Urinary bladder (tissue), 4 donors: ENCODE data around the gene LCN15. TPM values are rescaled to one million over a fixed set of nuclear protein-coding genes. Genes with fewer than 3 reads are reported as not detected.

Source experiments
- DNase-seq: peaks from one replicate; pipeline ENCODE4 v3.0.0-alpha.2; 2015; ENCODE audit errors: extremely low spot score
- H3K27ac ChIP-seq: one replicate; pipeline ENCODE4 v1.5.1; 2013; ENCODE audit warnings: low read depth, mild to moderate bottlenecking, moderate library complexity
- H3K36me3 ChIP-seq: one replicate; pipeline ENCODE4 v1.6.1; 2013; ENCODE audit warnings: mild to moderate bottlenecking, moderate library complexity; ENCODE audit not compliant: insufficient read depth
- H3K4me1 ChIP-seq: one replicate; pipeline ENCODE4 v1.6.1; 2013; ENCODE audit warnings: mild to moderate bottlenecking, moderate library complexity; ENCODE audit not compliant: insufficient read depth
- H3K4me3 ChIP-seq: one replicate; pipeline ENCODE4 v1.5.1; 2013; ENCODE audit warnings: low read depth, low read length
- WGBS: extraction: QIAGEN DNeasy Blood & Tissue Kit; methylation state at CpG from one replicate; pipeline ENCODE4 v1.1.7; 2013; 5-methylcytosine and 5-hydroxymethylcytosine counted together
- polyA plus RNA-seq: library from polyadenylated mRNA; stranded (reverse); fragments of 200-250 nt; gene quantifications from one replicate; pipeline ENCODE4 v1.2.3, GENCODE V29; 2013
- total RNA-seq: library from RNA; depleted of rRNA; stranded (reverse); fragments of >200 nt; gene quantifications from one replicate; pipeline ENCODE4 v1.2.3, GENCODE V29; 2014
- donor health status: healthy with polysubstance abuse.
- donor health status: healthy.

LCN15 gene
- total and polyA plus RNA-seq, 2 donors = not detected

DNA sequence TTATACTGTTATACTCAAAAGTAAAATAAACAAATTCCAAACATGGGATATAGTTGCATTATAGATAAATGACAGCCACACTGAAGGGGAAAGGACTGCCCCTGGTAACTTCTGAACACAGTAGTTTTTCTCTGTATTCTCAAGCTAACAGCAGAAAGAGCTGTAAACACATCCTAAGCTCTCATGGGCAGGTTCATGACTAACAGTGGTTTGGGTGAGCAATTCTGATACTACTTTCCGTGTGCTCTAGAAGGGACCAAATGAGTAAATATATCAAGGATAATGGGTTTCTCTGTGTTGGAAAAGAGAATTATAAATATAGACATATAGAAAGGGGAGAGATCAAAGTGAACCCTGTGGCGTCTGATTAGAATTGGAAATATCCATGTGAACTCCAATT lies 13.8 kb downstream of the LCN15 start:
- Histone ChIP-seq H3K36me3 (no peaks in the 10 kb centered on the region), H3K4me1 (no peaks in the 10 kb centered on the region), H3K4me3 (no peak overlapping the region), H3K27ac (no peak overlapping the region)
- DNase-seq = no peak
- WGBS = 39% methylated on average over 2 of the region's 2 CpGs

DNA sequence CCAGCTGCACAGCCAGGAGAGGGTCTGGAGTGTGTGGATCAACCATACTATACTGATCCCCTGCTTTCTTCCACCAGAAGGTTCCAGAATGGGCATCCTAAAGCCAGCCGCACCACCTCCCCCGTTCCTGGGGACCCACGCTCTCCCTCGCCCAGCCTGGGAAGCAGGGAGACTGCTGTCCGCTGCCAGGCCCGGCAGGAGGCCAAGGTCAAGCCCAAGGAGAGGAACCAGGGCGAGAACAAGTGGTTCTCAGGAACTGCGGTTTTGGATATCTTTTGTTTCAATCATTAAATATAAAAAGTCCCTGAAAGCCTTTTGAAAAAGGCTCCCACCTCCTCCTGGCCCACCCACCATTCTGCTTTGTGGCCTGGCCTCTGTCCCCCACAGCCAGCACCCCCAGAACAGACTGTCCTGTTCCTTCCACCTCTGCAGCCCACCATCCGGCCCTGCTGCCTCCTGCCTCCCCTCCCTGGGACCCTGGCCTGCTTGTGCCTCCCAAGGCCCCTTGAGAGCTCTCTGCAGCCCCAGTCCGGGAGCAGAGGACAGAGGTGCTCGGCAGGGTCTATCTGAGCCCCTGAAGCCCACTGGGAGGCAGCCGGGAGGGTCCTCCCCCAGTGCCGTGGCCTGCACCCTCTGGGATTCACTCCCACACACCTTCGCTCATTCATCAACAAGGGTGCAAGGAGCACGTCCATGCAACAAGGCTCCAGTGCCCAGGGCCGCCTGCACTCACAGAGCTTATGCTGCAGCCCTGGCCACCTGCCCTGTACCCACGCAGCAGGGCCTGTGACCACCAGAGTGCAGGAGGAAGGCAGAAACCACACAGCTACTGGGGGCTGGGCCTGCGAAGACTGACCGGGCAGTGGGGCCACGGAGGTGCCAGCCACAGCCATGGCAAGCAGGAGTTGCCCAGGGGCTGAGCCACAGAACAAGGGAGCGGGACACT lies 15.4 kb downstream of the LCN15 start:
- H3K27ac ChIP-seq = no peak overlapping the region
- WGBS = 76% methylated on average over 21 of the region's 21 CpGs
- no peaks in the 10 kb centered on the region for H3K36me3 ChIP-seq
- no peak overlapping the region for H3K4me3 ChIP-seq
- no peaks in the 10 kb centered on the region for H3K4me1 ChIP-seq
- no peak for DNase-seq

DNA sequence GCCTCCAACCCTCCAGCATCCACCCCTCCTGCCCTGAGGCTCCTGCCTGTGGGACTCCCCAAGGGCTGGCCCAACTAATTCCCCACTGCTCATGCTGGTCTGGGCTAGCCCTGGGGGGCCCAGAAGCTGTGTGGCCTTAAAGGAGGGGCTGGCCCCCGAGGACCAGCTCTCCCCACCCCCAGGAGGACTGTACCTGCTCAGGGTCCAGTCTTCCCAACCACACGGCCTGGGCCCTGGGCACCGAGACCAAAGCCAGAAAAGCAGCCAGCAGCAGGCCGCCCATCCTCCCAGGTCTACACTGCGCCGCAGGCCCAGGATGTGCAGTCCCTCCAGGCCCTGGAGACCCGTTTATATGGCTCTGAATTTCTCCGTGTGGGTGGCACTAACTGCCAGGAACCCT lies 16.1 kb downstream of the LCN15 start, which contains the start of gene LCN6:
Gene LCN6, minus strand, starts transcription at position 325 of the 400 bp plus-strand sequence. Its CDS starts 42 bp downstream, at position 283.
- no peak for DNase-seq
- Histone ChIP-seq H3K36me3 (no peaks in the 10 kb centered on the region), H3K4me3 (no peak within 1 kb of the TSS), H3K4me1 (no peaks in the 10 kb centered on the region), H3K27ac (no peak within 1 kb of the TSS)
- 76% methylated on average over 8 of the region's 8 CpGs for WGBS

DNA sequence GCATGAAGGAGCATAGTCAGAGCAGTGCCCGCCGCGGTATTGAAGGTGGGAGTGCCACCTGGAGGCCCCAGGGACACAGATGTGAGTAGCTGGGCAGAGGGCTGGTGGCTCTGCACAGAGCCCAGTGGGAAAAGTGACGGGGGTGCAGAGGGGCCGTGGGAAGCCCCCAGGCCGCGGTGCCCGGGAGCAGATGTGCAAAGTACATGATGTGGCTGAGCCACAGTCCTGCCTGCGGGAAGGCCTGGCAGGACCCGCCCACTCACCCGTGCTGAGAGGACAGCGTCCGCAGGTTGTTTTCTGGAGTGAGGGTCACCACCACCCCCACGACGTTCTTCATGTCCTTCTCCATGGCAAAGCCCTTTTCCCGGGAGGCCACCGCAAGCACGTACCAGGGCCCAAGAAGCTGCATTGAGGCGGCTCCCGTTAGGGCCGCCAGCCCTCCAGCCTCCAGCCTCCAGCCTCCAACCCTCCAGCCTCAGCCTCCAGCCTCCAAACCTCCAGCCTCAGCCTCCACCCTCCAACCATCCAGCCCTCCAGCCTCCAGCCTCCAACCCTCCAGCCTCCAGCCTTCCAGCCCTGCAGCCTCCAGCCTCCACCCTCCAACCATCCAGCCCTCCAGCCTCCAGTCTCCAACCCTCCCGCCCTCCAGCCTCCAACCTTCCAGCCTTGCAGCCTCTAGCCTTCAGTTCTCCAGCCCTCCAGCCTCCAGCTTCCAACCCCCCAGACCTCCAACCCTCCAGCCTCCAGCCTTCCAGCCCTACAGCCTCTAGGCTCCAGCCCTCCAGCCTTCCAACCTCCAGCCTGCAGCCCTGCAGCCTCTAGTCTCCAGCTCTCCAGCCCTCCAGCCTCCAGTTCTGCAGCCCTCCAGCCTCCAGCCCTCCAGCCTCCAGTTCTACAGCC lies 16.9 kb downstream of the LCN15 start:
- 89% methylated on average over 22 of the region's 22 CpGs for WGBS
- no peaks in the 10 kb centered on the region for H3K36me3 ChIP-seq
- H3K4me3 ChIP-seq = no peak overlapping the region
- H3K27ac ChIP-seq = no peak overlapping the region
- H3K4me1 ChIP-seq = no peaks in the 10 kb centered on the region
- no peak for DNase-seq

DNA sequence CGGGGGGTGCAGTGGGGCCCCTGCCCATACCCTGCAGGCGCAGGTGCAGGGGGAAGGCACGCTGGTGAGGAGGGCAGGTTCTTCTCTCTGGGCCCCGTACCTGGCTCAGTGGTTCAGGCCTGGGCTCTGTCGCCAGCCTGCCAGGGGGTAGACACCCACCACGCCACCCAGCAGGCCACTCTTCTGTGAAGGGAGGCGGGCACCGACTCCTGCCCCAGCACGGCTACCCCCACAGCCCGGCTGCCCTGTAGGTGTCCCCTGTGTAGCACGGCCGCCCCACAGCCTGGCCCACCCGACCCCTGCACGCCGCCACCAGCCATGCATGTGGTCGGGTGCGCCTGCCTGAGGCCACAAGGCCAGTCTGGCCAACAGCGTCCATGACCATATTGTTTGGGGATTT lies 17.7 kb downstream of the LCN15 start:
- Histone ChIP-seq H3K4me1 (no peaks in the 10 kb centered on the region), H3K27ac (no peak overlapping the region), H3K36me3 (no peaks in the 10 kb centered on the region), H3K4me3 (no peak overlapping the region)
- 94% methylated on average over 18 of the region's 18 CpGs for WGBS
- no peak for DNase-seq

DNA sequence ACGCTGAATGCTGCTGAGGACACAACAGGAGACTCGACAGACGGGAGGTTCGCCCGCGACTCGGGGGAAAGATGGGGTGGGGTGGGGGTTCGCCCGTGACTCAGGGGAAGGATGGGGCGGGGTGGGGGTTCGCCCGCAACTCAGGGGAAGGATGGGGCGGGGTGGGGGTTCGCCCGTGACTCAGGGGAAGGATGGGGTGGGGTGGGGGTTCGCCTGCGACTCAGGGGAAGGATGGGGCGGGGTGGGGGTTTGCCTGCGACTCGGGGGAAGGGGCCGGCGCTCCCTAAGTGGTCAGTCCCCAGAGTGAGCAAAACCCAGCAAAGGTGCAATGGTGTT lies 18.2 kb downstream of the LCN15 start:
- H3K36me3 ChIP-seq = no peaks in the 10 kb centered on the region
- no peak overlapping the region for H3K27ac ChIP-seq
- WGBS = 79% methylated on average over 22 of the region's 22 CpGs
- H3K4me1 ChIP-seq = no peaks in the 10 kb centered on the region
- DNase-seq = no peak
- H3K4me3 ChIP-seq = no peak overlapping the region

DNA sequence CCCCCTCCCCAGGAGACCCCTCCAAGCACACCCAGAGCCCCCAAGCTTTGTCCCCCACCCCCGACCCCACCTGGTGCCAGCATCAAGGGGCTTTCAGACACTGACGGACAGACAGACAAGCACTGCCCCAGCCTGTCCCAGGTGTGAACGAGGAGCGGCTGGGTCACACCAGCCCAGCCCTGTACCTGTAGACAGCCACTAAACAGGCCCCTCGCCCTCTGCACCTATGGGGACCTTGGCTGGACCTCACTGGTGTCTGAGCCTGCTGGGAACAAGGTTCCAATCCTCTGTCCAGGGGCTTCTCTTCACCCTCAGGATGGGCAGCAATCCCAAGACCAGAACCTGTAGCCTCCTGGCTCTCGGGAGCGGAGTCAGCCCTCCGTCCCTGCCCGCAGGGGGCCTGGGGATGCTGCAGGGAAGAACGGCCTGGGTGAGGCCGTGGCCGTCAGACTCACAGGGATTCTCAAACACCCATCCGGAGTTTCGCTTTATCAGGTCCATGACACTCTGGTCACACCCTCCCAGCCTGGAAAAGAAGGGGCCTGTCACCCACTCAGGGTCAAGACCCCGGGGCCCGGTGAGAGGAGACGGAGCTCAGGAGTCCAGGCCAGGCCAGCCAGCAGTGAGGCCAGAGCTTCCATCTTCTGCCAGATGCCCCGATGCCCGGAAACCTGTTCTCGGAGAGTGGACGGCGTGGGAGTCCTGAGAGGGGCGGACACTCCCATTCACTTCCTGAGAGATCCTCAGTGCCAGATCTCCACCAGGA lies 18.7 kb downstream of the LCN15 start:
- DNase-seq = no peak
- no peaks in the 10 kb centered on the region for H3K36me3 ChIP-seq
- no peak overlapping the region for H3K4me3 ChIP-seq
- H3K4me1 ChIP-seq = no peaks in the 10 kb centered on the region
- WGBS = 84% methylated on average over 23 of the region's 23 CpGs
- no peak overlapping the region for H3K27ac ChIP-seq

DNA sequence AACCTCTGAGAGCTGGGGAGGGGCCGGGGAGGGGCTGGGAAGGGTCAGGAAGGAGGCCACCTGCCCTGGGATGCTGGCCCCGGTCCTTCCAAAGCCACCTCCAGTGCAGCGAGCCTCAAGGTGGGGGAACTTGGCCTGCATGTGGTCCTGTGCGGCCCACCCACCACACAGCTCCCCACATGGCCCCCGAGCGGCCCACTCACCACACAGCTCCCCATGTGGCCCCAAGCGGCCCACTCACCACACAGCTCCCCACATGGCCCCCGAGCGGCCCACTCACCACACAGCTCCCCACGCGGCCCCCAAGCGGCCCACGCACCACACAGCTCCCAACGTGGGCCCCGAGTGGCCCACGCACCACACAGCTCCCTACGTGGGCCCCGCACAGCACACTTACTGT lies 19.5 kb downstream of the LCN15 start:
- no peak for DNase-seq
- no peaks in the 10 kb centered on the region for H3K36me3 ChIP-seq
- H3K27ac ChIP-seq = no peak overlapping the region
- no peak overlapping the region for H3K4me3 ChIP-seq
- 91% methylated on average over 18 of the region's 18 CpGs for WGBS
- H3K4me1 ChIP-seq = no peaks in the 10 kb centered on the region

DNA sequence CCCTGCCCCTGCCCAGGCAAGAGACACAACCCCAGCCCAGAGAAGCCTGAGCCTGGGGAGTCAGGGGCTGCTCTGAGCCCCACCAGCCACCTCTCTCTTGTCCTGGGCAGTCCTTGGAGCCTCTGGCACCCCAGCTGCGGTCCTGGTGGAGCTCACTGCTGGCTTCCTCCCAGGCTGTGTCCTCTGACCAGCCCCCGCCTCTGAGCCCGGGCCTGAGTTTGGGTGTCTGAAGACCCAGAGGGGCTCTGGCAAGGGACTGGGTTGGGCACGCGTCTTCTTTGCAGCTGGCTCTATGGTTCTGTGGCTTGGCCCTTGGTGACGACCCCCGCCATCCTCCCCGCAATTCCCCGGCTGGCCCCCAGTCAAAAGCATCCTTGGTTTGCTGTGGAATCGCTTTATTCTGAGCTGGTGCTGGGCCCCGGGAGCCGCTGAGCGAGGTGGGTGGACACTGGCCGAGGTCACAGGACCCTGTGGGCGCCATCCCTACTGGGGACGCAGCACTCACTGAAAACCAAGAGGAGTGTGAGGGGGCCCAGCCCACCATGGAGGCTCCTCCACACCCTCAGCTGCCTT lies 20.6 kb downstream of the LCN15 start:
- DNase-seq = no peak
- H3K4me3 ChIP-seq = no peak overlapping the region
- WGBS = 83% methylated on average over 16 of the region's 16 CpGs
- no peaks in the 10 kb centered on the region for H3K4me1 ChIP-seq
- H3K27ac ChIP-seq = no peak overlapping the region
- H3K36me3 ChIP-seq = no peaks in the 10 kb centered on the region

DNA sequence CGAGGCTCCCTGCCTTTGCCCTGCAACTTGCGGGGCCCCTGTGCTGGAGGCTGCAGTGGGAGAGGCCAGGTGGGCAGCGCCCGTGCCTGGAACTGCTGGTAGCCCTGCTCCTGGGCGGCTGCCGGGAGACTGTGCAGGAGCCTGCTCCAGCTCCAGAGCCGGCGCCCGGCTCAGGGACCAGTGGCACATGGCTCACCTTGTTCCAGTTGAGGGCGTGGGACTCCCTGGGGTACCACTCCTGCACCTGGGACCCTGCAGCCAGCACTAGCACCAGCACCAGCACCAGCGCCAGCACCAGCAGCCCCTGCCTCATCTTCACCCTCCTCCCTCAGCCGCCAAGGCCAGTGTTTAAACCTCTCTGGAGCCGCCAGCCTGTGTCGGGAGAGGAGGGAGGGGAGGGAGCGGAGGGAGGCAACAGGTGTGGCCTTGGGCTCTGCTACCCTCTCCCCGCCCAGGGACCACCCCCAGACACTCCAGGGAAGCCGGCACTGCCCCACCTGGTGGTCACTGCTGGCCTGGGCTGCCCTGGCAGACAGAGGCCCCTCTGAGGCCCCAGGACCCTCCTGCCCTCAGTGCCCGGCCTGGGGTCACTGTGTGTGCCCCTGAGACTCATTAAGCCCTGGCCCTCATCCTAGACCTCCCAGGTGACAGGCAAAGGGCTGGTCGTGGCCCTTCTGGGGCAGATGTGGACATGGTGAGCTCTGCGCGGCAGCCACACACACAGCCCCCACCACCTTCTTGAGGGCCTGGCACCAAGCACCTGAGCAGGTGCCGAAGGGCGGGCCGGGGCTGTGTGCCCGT lies 21.5 kb downstream of the LCN15 start, which contains the start of gene LCN10:
Gene LCN10, minus strand, starts transcription at position 350 of the 801 bp plus-strand sequence. Its CDS starts 37 bp downstream, at position 313.
- DNase-seq = no peak
- Histone ChIP-seq H3K4me3 (no peak within 1 kb of the TSS), H3K27ac (no peak within 1 kb of the TSS), H3K4me1 (no peaks in the 10 kb centered on the region), H3K36me3 (no peaks in the 10 kb centered on the region)
- WGBS = 44% methylated on average over 25 of the region's 25 CpGs

DNA sequence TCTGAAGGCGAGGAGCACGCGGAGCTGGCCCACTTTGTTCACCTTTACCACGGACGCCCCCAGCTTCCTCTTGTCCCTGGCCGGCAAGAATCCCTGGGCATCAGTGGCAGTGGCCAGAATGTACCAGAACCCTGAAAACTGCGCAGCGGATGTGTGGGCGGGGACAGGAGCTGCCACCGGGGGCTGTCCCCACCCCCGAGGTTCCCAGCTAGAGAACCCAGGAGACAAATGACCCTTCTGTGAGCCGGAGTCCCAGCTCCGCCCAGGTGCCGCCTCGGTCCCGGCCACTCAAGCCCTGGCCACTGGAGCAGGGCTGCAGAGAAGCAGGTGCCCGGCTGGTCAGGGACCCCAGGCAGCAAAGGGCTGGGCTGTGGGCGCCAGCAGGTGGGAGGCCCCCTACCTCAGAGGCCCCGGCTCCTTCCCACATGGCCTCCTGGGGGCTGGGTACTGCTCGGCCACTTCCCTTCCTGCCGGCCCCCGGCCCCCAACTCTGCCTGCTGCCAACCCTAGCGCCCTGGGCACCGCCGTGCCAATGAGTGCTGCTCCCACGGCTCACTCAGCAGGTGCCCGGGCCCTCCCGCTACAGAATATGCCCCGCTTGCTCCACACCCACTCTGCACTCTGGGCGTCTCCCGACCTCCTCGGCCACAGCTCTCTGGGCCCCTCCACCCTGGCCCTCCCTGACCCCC lies 22.3 kb downstream of the LCN15 start:
- WGBS = 51% methylated on average over 32 of the region's 32 CpGs
- no peaks in the 10 kb centered on the region for H3K4me1 ChIP-seq
- no peak for DNase-seq
- no peak overlapping the region for H3K4me3 ChIP-seq
- no peak overlapping the region for H3K27ac ChIP-seq
- no peaks in the 10 kb centered on the region for H3K36me3 ChIP-seq
